ENCODE results near the gene HLX.

HLX gene

GRCh38 chr1:220879076-220879508 is at the start of gene HLX:
Gene HLX (plus strand): TSS chr1:220879443. CDS start chr1:220879858, 415 bp downstream.
- no peak for DNase-seq

GRCh38 chr1:220833436-220833835 is 45.8 kb upstream of the HLX start:
- DNase-seq: no peak

- DNase-seq: no peak
These were observed 44.9 kb upstream of the HLX start for GRCh38 chr1:220834155-220834870.

- no peak for DNase-seq
These were observed 40.7 kb upstream of the HLX start for GRCh38 chr1:220838578-220838977.

GRCh38 chr1:220839474-220839873 is 39.8 kb upstream of the HLX start:
- DNase-seq: no peak

- no peak for DNase-seq
These were observed 38.0 kb upstream of the HLX start for GRCh38 chr1:220841293-220841692.

- no peak for DNase-seq
These were observed 35.7 kb upstream of the HLX start for GRCh38 chr1:220843481-220844011.

- DNase-seq: no peak
These were observed 26.8 kb upstream of the HLX start for GRCh38 chr1:220852408-220852807.

- DNase-seq: no peak
These were observed 6.9 kb upstream of the HLX start for GRCh38 chr1:220872296-220872695.

- no peak for DNase-seq
These were observed 6.2 kb upstream of the HLX start for GRCh38 chr1:220873087-220873486.

GRCh38 chr1:220873868-220874655 is 5.2 kb upstream of the HLX start:
- DNase-seq: no peak

- no peak for DNase-seq
These were observed 4.0 kb upstream of the HLX start for GRCh38 chr1:220875260-220875659.

GRCh38 chr1:220876511-220877376 is 2.5 kb upstream of the HLX start:
- no peak for DNase-seq

GRCh38 chr1:220877377-220878095 is 1.7 kb upstream of the HLX start:
- no peak for DNase-seq

GRCh38 chr1:220878191-220879075 is 810 bp upstream of the HLX start:
- no peak for DNase-seq

- DNase-seq: no peak
These were observed 492 bp downstream of the HLX start for GRCh38 chr1:220879509-220880361.

GRCh38 chr1:220880362-220880670 is 1.1 kb downstream of the HLX start:
- no peak for DNase-seq

GRCh38 chr1:220880726-220881506 is 1.7 kb downstream of the HLX start:
- no peak for DNase-seq

- DNase-seq: no peak
These were observed 3.0 kb downstream of the HLX start for GRCh38 chr1:220882061-220882891.
